Thyroid gland (tissue), 4 donors: ENCODE results near the gene TMEM217. TPM values are rescaled to one million over a fixed set of nuclear protein-coding genes. Genes with fewer than 3 reads are reported as not detected.

Experiments used
- DNase-seq, 2 donors: peaks; one replicate each; pipeline ENCODE4 v3.0.0-alpha.2; 2019
- H3K27ac ChIP-seq, 3 donors: fragments of 200-600 bp; sonication (generic); 1 replicate in 2 of 3; 2 replicates in 1 of 3; pipeline ENCODE4 v1.5.1; 2016 to 2019; ENCODE audit warnings: mild to moderate bottlenecking in 1 of 3, moderate library complexity in 1 of 3
- H3K27me3 ChIP-seq: fragments of 200-600 bp; sonication (generic); one replicate; pipeline ENCODE4 v1.5.1; 2019
- H3K36me3 ChIP-seq, 2 donors: fragments of 200-600 bp; sonication (generic); one replicate each; pipeline ENCODE4 v1.5.1; 2016 to 2019
- H3K4me1 ChIP-seq, 2 donors: fragments of 200-600 bp; sonication (generic); one replicate each; pipeline ENCODE4 v1.5.1; 2017 to 2019
- H3K4me3 ChIP-seq, 3 donors: fragments of 200-600 bp; sonication (generic); replicated peaks in 1 of 3; 1 replicate in 2 of 3; 2 replicates in 1 of 3; pipeline ENCODE4 v1.5.1; 2016; ENCODE audit warnings: mild to moderate bottlenecking in 1 of 3
- H3K9me3 ChIP-seq: fragments of 200-600 bp; sonication (generic); one replicate; pipeline ENCODE4 v1.5.1; 2017
- CTCF ChIP-seq, 6 experiments: fragments of 200-600 bp in 3 of 6; fragments of 450-650 bp in 3 of 6; sonication (generic) in 3 of 6; IDR thresholded peaks; one replicate each; pipeline ENCODE4 v1.5.1; 2016 to 2019; ENCODE audit warnings: antibody characterized with exemption in 6 of 6, mild to moderate bottlenecking in 2 of 6, inconsistent platforms in 1 of 6, moderate library complexity in 1 of 6
- POLR2A ChIP-seq, 2 donors: fragments of 450-650 bp; IDR thresholded peaks; one replicate each; pipeline ENCODE4 v1.6.1; 2017; ENCODE audit warnings: antibody characterized with exemption in 2 of 2, mild to moderate bottlenecking in 2 of 2, moderate library complexity in 1 of 2
- WGBS, 2 donors: methylation state at CpG; one replicate each; pipeline ENCODE4 v1.1.5; 2017; 5-methylcytosine and 5-hydroxymethylcytosine counted together
- intact Hi-C: fragments of 100-400 bp; cut with DNase I; formaldehyde crosslinking; loops from one replicate; pipeline ENCODE4 v1.15.1; 2023
- total RNA-seq, 4 donors: library from RNA; depleted of rRNA; stranded (reverse); fragments of >200 nt; gene quantifications; one replicate each; pipeline ENCODE4 v1.2.3, GENCODE V29; 2016

Gene TMEM217
- total RNA-seq, 4 donors from 2014 or later, result 0.22 to 3.8 (median 1.0) TPM; not detected in 1

GRCh38 chr6:37287519-37288157 lies 29.7 kb upstream of the TMEM217 start:
- H3K27me3 ChIP-seq, result no peaks in the 10 kb centered on the region
- H3K4me3 ChIP-seq, result no peak overlapping the region
- intact Hi-C loops, result no loop called here
- no peak overlapping the region for H3K27ac ChIP-seq
- H3K4me1 ChIP-seq, result peaks cover 5 to 8% of the 10 kb centered on the region in 2 donors
- peaks cover 21 to 47% of the 10 kb centered on the region in 2 donors for H3K36me3 ChIP-seq
- 98 to 99% methylated on average over 2 of the region's 2 CpGs for WGBS, 2 donors
- DNase-seq, result no peak
- TF ChIP-seq CTCF (IDR thresholded peaks at IDR 0.05) (no peak), POLR2A (IDR thresholded peaks at IDR 0.05) (no peak)
- H3K9me3 ChIP-seq, result no peaks in the 10 kb centered on the region

- intact Hi-C loops, result no loop called here
- Histone ChIP-seq H3K9me3 (no peaks in the 10 kb centered on the region), H3K4me1 (peaks cover 5 to 18% of the 10 kb centered on the region in 2 donors), H3K27ac (no peak overlapping the region), H3K36me3 (peaks cover 11 to 37% of the 10 kb centered on the region in 2 donors), H3K4me3 (no peak overlapping the region), H3K27me3 (no peaks in the 10 kb centered on the region)
- TF ChIP-seq POLR2A (IDR thresholded peaks at IDR 0.05), result no peak
- no peak for TF ChIP-seq CTCF (IDR thresholded peaks at IDR 0.05)
- no peak for DNase-seq
- WGBS, 2 donors, result 95 to 99% methylated on average over 4 of the region's 4 CpGs
These were observed 27.9 kb upstream of the TMEM217 start for GRCh38 chr6:37285861-37286311.

GRCh38 chr6:37284781-37285180 lies 26.8 kb upstream of the TMEM217 start:
- Histone ChIP-seq H3K9me3 (no peaks in the 10 kb centered on the region), H3K27ac (no peak overlapping the region), H3K27me3 (no peaks in the 10 kb centered on the region), H3K4me1 (peaks cover 14 to 28% of the 10 kb centered on the region in 2 donors), H3K4me3 (no peak overlapping the region), H3K36me3 (peaks cover 11 to 39% of the 10 kb centered on the region in 2 donors)
- intact Hi-C loops, result no loop called here
- 96 to 100% methylated on average over 4 of the region's 4 CpGs for whole genome bisulfite sequencing, 2 donors
- no peak for TF ChIP-seq POLR2A (IDR thresholded peaks at IDR 0.05)
- no peak for TF ChIP-seq CTCF (IDR thresholded peaks at IDR 0.05)
- DNase-seq, result no peak

GRCh38 chr6:37283671-37284151 lies 25.8 kb upstream of the TMEM217 start:
- peaks cover 18 to 35% of the 10 kb centered on the region in 2 donors for H3K4me1 ChIP-seq
- peak; percentile 55 to 62 for DNase-seq
- no peak for TF ChIP-seq CTCF (IDR thresholded peaks at IDR 0.05)
- no peak for TF ChIP-seq POLR2A (IDR thresholded peaks at IDR 0.05)
- H3K36me3 ChIP-seq, result peaks cover 11 to 43% of the 10 kb centered on the region in 2 donors
- 36 to 81% methylated on average over 2 to 3 of the region's 3 CpGs for WGBS, 2 donors
- H3K9me3 ChIP-seq, result no peaks in the 10 kb centered on the region
- H3K27ac ChIP-seq, result no peak overlapping the region
- intact Hi-C loops, result no loop called here
- H3K4me3 ChIP-seq, result no peak overlapping the region
- no peaks in the 10 kb centered on the region for H3K27me3 ChIP-seq

- H3K4me1 ChIP-seq, result peaks cover 18 to 35% of the 10 kb centered on the region in 2 donors
- no peak overlapping the region for H3K27ac ChIP-seq
- no peaks in the 10 kb centered on the region for H3K27me3 ChIP-seq
- H3K4me3 ChIP-seq, result no peak overlapping the region
- intact Hi-C loops, result no loop called here
- peaks cover 11 to 41% of the 10 kb centered on the region in 2 donors for H3K36me3 ChIP-seq
- 50 to 60% methylated on average over 3 of the region's 3 CpGs for whole genome bisulfite sequencing, 2 donors
- no peak for DNase-seq
- no peaks in the 10 kb centered on the region for H3K9me3 ChIP-seq
- TF ChIP-seq CTCF (IDR thresholded peaks at IDR 0.05) (no peak), POLR2A (IDR thresholded peaks at IDR 0.05) (no peak)
These were observed 25.3 kb upstream of the TMEM217 start for GRCh38 chr6:37283268-37283667.
